GM19438 (cell line): Measurements from ENCODE around the gene MKNK1.
"Not testable (repeated sequence)": the region's sequence is repeated elsewhere in the genome, so short reads cannot be mapped to it uniquely, and the experiment has no call there.

Experiments
- ATAC-seq: cut with Tn5 transposase; IDR thresholded peaks from one replicate; pipeline ENCODE4 v1.9.1; 2021; ENCODE audit warnings: low read depth; ENCODE audit not compliant: unreplicated experiment

MKNK1 gene

GRCh38 chr1:46603858-46604549 lies at the start of gene MKNK1:
Gene MKNK1, minus strand, starts transcription at chr1:46604268. Its CDS starts 20,941 bp downstream, at chr1:46583327.
- ATAC-seq: peak; percentile 93

GRCh38 chr1:46653405-46653958 lies 49.4 kb upstream of the MKNK1 start:
- ATAC-seq: no peak

GRCh38 chr1:46652321-46653100 lies 48.4 kb upstream of the MKNK1 start:
- no peak for ATAC-seq

- not testable (repeated sequence) for ATAC-seq
These were observed 47.1 kb upstream of the MKNK1 start for GRCh38 chr1:46651152-46651551.

GRCh38 chr1:46650491-46650890 lies 46.4 kb upstream of the MKNK1 start:
- no peak for ATAC-seq

GRCh38 chr1:46649764-46650163 lies 45.7 kb upstream of the MKNK1 start:
- no peak for ATAC-seq

GRCh38 chr1:46647611-46648010 lies 43.5 kb upstream of the MKNK1 start:
- ATAC-seq: no peak

GRCh38 chr1:46646844-46647243 lies 42.8 kb upstream of the MKNK1 start:
- ATAC-seq: no peak

- no peak for ATAC-seq
These were observed 42.3 kb upstream of the MKNK1 start for GRCh38 chr1:46646331-46646730.

- no peak for ATAC-seq
These were observed 41.7 kb upstream of the MKNK1 start for GRCh38 chr1:46645815-46646214.

GRCh38 chr1:46643368-46643775 lies 39.3 kb upstream of the MKNK1 start:
- ATAC-seq: no peak

- no peak for ATAC-seq
These were observed 38.1 kb upstream of the MKNK1 start for GRCh38 chr1:46642115-46642680.

- ATAC-seq: no peak
These were observed 35.5 kb upstream of the MKNK1 start for GRCh38 chr1:46639547-46639946.

GRCh38 chr1:46638921-46639320 lies 34.9 kb upstream of the MKNK1 start:
- no peak for ATAC-seq

- ATAC-seq: no peak
These were observed 33.5 kb upstream of the MKNK1 start for GRCh38 chr1:46637444-46638083.

- no peak for ATAC-seq
These were observed 31.1 kb upstream of the MKNK1 start for GRCh38 chr1:46635205-46635604.

- no peak for ATAC-seq
These were observed 26.7 kb upstream of the MKNK1 start for GRCh38 chr1:46630719-46631118.

- ATAC-seq: no peak
These were observed 19.9 kb upstream of the MKNK1 start for GRCh38 chr1:46623743-46624644.

- ATAC-seq: no peak
These were observed 18.3 kb upstream of the MKNK1 start for GRCh38 chr1:46622344-46622743.

GRCh38 chr1:46621930-46622329 lies 17.9 kb upstream of the MKNK1 start:
- ATAC-seq: no peak
